Mucosa of stomach (tissue), 1 donor: ENCODE measurements around the gene NUBP2.

Experiments used
- H3K27me3 ChIP-seq: one replicate; pipeline ENCODE4 v1.7.0; 2013; ENCODE audit warnings: mild to moderate bottlenecking, low read length; ENCODE audit not compliant: control insufficient read depth, insufficient read depth
- H3K36me3 ChIP-seq: one replicate; pipeline ENCODE4 v1.7.0; 2013; ENCODE audit warnings: low read length; ENCODE audit not compliant: control insufficient read depth, insufficient read depth
- H3K4me1 ChIP-seq: one replicate; pipeline ENCODE4 v1.7.0; 2013; ENCODE audit warnings: mild to moderate bottlenecking, low read length; ENCODE audit not compliant: control insufficient read depth, insufficient read depth
- H3K4me3 ChIP-seq: one replicate; pipeline ENCODE4 v1.7.0; 2013; ENCODE audit warnings: low read length
- H3K9ac ChIP-seq: one replicate; pipeline ENCODE4 v1.7.0; 2013; ENCODE audit warnings: mild to moderate bottlenecking, low read length, moderate library complexity
- H3K9me3 ChIP-seq: one replicate; pipeline ENCODE4 v1.7.0; 2013; ENCODE audit warnings: mild to moderate bottlenecking, low read length, moderate library complexity; ENCODE audit not compliant: control insufficient read depth
- donor health status: Pancreatic carcinoma.

Gene NUBP2

GRCh38 chr16:1786242-1787055 lies 3.7 kb downstream of the NUBP2 start:
- no peaks in the 10 kb centered on the region for H3K36me3 ChIP-seq
- H3K4me1 ChIP-seq, result peaks cover 4% of the 10 kb centered on the region
- H3K9ac ChIP-seq, result no peak overlapping the region
- no peaks in the 10 kb centered on the region for H3K27me3 ChIP-seq
- H3K4me3 ChIP-seq, result no peak overlapping the region
- no peaks in the 10 kb centered on the region for H3K9me3 ChIP-seq

- Histone ChIP-seq H3K4me1 (no peaks in the 10 kb centered on the region), H3K4me3 (no peak overlapping the region), H3K27me3 (no peaks in the 10 kb centered on the region), H3K36me3 (no peaks in the 10 kb centered on the region), H3K9me3 (no peaks in the 10 kb centered on the region), H3K9ac (no peak overlapping the region)
These were observed 4.2 kb downstream of the NUBP2 start for GRCh38 chr16:1787056-1787321.

- H3K4me1 ChIP-seq, result no peaks in the 10 kb centered on the region
- no peak overlapping the region for H3K4me3 ChIP-seq
- H3K9me3 ChIP-seq, result no peaks in the 10 kb centered on the region
- no peaks in the 10 kb centered on the region for H3K27me3 ChIP-seq
- H3K36me3 ChIP-seq, result no peaks in the 10 kb centered on the region
- H3K9ac ChIP-seq, result no peak overlapping the region
These were observed 4.7 kb downstream of the NUBP2 start for GRCh38 chr16:1787322-1788094.

DNA sequence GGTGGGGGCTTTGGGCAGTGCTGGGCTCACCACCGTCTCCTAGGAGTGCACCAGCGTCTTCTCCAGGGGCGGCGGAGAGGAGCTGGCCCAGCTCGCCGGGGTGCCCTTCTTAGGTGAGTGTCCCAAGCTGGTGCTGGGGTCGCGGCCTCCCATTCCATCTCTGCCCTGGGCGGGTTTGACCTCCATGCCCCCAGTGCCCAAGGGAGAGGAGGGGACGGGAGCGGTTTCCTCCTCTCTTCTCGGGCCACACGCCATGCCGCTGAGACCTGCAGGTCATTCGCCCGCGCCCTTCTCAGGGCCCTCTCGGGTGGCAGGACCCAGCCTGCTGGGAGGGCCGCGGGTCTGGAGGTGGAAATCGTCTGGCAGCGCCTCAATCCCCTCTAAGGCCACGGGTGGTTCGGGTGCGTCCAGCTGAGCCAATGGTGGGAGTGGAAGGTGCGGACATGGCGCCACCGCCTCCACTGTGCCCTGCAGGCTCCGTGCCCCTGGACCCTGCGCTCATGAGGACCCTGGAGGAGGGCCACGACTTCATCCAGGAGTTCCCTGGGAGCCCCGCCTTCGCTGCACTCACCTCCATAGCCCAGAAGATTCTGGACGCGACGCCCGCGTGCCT lies 5.4 kb downstream of the NUBP2 start:
- H3K4me1 ChIP-seq, result no peaks in the 10 kb centered on the region
- H3K9ac ChIP-seq, result no peak overlapping the region
- no peak overlapping the region for H3K4me3 ChIP-seq
- no peaks in the 10 kb centered on the region for H3K36me3 ChIP-seq
- no peaks in the 10 kb centered on the region for H3K9me3 ChIP-seq
- H3K27me3 ChIP-seq, result no peaks in the 10 kb centered on the region

GRCh38 chr16:1788708-1789100 lies 5.9 kb downstream of the NUBP2 start:
- H3K36me3 ChIP-seq, result no peaks in the 10 kb centered on the region

DNA sequence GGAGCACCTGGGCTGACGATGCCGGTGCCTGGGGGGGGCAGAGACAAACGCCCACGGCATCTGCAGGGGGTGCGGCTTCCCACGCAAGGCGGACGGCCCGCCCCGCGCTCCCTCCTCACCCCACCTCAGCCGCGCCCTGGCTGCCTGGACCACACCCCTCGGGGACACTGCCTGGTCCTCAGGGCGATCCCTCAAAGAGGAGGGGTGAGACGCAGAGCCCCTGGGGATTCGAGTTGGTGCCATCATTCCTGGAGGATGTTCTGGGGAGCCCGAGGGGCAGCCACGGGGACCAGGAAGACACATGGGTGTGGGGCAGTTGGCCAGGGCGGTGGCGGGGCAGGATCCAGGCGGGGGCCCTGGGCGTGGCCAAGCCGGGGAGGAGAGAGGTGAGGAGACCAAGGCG lies 6.9 kb downstream of the NUBP2 start:
- H3K36me3 ChIP-seq, result no peaks in the 10 kb centered on the region

More at GRCh38 chr16:1788708-1789100, 5.9 kb downstream of the NUBP2 start:
- no peak overlapping the region for H3K9ac ChIP-seq
- H3K4me3 ChIP-seq, result no peak overlapping the region
- peaks cover 5% of the 10 kb centered on the region for H3K4me1 ChIP-seq
- no peaks in the 10 kb centered on the region for H3K27me3 ChIP-seq
- no peaks in the 10 kb centered on the region for H3K9me3 ChIP-seq

DNA sequence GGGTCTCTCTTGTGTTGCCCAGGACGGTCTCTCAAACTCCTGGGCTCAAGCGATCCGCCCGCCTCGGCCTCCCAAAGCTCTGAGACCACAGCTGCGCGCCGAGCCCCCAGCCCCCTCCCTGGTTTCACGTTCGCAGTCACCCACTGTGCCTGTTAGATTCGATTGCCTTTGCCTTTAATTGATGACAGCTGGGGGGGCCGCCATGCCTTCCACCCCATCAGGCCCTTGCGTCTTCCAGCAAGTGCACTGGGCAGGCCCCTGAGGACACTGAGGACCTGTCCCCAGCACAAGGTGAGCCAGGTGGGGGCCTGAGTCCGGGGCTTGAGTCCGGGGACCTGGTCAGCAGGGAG lies 7.5 kb downstream of the NUBP2 start:
- Histone ChIP-seq H3K4me3 (no peak overlapping the region), H3K9me3 (no peaks in the 10 kb centered on the region), H3K27me3 (no peaks in the 10 kb centered on the region), H3K4me1 (peaks cover 16% of the 10 kb centered on the region), H3K36me3 (no peaks in the 10 kb centered on the region), H3K9ac (no peak overlapping the region)

More for the DNA sequence above, 6.9 kb downstream of the NUBP2 start:
- H3K4me1 ChIP-seq, result peaks cover 14% of the 10 kb centered on the region
- no peak overlapping the region for H3K9ac ChIP-seq
- no peaks in the 10 kb centered on the region for H3K27me3 ChIP-seq
- no peak overlapping the region for H3K4me3 ChIP-seq
- no peaks in the 10 kb centered on the region for H3K9me3 ChIP-seq

- Histone ChIP-seq H3K27me3 (no peaks in the 10 kb centered on the region), H3K4me3 (no peak overlapping the region), H3K36me3 (no peaks in the 10 kb centered on the region), H3K9ac (no peak overlapping the region), H3K9me3 (no peaks in the 10 kb centered on the region), H3K4me1 (peaks cover 16% of the 10 kb centered on the region)
These were observed 8.0 kb downstream of the NUBP2 start for GRCh38 chr16:1790611-1791255.

- Histone ChIP-seq H3K4me1 (peaks cover 16% of the 10 kb centered on the region), H3K36me3 (no peaks in the 10 kb centered on the region), H3K9me3 (no peaks in the 10 kb centered on the region), H3K9ac (no peak overlapping the region), H3K4me3 (no peak overlapping the region), H3K27me3 (no peaks in the 10 kb centered on the region)
These were observed 8.6 kb downstream of the NUBP2 start for GRCh38 chr16:1791256-1791942.

DNA sequence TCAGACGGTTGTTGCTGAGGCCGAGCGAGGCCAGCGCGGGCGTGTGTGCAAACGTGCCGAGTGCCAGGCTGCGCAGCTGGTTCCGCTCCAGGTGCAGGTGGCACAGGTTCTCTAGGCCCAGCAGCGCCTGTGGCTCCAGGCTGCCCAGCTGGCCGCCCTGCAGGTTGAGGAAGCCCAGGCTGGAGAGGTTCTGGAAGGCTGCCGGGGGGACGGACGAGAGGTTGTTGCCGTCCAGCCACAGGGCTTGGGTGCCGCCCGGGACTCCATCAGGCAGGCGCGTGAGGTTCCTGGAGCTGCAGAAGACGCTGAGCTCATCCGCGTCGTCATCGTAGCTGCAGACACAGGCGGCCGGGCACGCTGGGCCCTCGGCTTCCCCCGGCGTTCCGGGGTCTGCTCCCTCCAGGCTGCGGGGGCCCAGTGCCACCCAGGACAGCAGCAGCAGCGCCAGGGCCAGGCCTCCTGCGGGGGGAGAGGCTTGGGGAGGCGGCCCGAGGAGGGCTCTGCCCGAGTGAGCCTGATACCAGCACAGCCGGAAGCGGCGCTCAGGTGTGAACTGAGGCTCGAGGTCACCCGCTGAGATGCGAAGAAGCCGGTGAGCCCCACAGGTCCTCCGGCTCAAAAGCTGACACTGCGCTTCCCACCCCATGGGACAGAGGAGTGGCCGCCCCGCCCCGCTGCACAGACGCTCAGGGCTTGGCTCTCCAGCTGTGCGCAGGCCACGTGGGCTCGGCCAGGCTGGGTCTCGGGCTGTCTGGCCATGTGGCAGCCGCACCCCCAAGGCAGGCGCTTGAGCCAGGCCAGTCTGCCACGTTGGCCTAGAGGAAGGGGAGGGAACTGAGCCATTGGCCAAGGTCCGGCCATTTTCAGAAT lies 9.4 kb downstream of the NUBP2 start:
- H3K9me3 ChIP-seq, result no peaks in the 10 kb centered on the region
- H3K4me3 ChIP-seq, result no peak overlapping the region
- peaks cover 16% of the 10 kb centered on the region for H3K4me1 ChIP-seq
- H3K9ac ChIP-seq, result no peak overlapping the region
- no peaks in the 10 kb centered on the region for H3K27me3 ChIP-seq
- H3K36me3 ChIP-seq, result no peaks in the 10 kb centered on the region
